ENCODE results near the gene CCDC57. TPM values are rescaled to one million over a fixed set of nuclear protein-coding genes. Genes with fewer than 3 reads are reported as not detected.

CCDC57 gene
- total RNA-seq, 1 donor from 2014 or later = 79.0 TPM

DNA sequence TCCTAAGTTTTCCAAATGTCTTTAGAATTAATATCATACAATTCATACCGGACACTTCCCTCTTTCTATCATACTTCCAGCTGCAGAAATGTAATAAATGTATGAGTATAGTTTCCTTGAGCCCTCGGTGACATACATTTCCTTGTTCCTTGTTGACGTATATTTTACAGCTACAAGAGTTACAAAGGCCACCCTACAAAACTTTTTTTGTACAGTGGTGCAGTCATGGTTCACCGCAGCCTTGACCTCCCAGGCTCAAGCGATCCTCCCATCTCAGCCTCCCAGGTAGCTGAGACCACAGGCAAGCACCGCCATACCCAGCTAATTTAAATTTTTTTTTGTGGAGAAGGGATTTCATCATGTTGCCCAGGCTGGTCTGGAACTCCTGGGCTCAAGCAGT lies 139.8 kb downstream of the CCDC57 start:
- DNase-seq (ENCODE audit: low spot score, unreplicated experiment) = no peak
- Mint-ChIP-seq H3K27ac (no peak overlapping the region), H3K36me3 (ENCODE audit: insufficient read depth) (no peaks in the 10 kb centered on the region), H3K4me1 (ENCODE audit: low read depth) (no peaks in the 10 kb centered on the region), H3K4me3 (ENCODE audit: low read depth) (no peak overlapping the region), H3K27me3 (peaks cover 20% of the 10 kb centered on the region), H3K9me3 (ENCODE audit: low read depth) (no peaks in the 10 kb centered on the region)
- TF ChIP-seq, protein P1, sequence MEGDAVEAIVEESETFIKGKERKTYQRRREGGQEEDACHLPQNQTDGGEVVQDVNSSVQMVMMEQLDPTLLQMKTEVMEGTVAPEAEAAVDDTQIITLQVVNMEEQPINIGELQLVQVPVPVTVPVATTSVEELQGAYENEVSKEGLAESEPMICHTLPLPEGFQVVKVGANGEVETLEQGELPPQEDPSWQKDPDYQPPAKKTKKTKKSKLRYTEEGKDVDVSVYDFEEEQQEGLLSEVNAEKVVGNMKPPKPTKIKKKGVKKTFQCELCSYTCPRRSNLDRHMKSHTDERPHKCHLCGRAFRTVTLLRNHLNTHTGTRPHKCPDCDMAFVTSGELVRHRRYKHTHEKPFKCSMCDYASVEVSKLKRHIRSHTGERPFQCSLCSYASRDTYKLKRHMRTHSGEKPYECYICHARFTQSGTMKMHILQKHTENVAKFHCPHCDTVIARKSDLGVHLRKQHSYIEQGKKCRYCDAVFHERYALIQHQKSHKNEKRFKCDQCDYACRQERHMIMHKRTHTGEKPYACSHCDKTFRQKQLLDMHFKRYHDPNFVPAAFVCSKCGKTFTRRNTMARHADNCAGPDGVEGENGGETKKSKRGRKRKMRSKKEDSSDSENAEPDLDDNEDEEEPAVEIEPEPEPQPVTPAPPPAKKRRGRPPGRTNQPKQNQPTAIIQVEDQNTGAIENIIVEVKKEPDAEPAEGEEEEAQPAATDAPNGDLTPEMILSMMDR (IDR thresholded peaks at IDR 0.05; ENCODE audit: unreplicated experiment) = no peak

DNA sequence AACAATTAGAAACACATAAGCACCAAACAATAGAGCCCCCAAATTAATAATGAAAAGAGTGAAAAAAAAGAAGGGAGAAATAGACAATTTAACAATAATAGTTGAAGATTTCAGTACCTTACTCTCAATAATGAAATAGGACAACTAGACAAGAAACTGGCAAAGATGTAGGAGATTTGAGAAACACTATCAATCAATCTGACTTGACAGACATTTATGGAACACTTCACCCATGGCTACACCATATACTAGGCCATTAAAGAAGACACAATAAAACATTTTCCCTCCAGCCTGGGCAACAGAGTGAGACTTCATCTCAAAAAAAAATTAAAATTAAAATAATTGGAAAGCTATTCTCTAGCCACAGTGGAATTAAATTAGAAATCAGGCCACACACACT lies 142.0 kb downstream of the CCDC57 start:
- H3K27ac Mint-ChIP-seq = no peak overlapping the region

DNA sequence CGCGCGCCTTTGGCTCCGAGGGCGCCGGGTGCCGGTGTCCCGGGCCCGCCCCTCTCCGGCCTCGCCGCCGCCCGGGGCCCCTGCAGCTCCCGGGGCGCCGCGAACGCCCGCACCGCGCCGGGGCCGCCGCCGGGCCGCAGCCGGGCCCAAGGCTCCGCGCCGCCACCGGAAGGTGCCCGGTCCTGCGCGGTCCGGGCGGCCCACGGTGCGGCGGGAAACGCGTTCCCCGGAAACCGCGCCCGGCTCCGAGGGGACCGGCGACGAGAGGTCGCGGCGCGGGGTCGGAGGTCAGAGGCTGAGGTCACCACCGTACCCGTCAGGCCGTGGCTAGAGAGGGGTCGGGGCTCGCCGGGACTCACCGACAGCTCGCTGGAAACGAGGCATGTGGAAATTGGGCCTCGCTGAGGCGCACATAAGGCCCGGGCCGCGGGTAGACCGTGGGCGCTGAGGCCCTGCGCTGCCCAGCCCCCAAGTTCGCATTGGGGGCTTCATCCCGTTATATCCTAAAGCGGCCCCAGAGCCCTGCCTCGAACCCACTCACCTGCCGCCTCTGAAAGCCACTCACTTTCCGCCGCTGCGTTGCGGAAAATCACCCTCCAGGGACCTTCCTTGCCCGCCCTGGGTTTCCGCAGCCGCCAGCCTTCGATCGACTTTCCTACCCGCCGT lies 146.9 kb downstream of the CCDC57 start, which contains the start of gene DUS1L:
Gene DUS1L (minus strand): TSS at position 167 of the 666 bp plus-strand sequence. CDS start 745 bp downstream, outside the sequence.
- Mint-ChIP-seq H3K4me1 (ENCODE audit: low read depth) (peaks cover 1% of the 10 kb centered on the region), H3K36me3 (ENCODE audit: insufficient read depth) (no peaks in the 10 kb centered on the region), H3K4me3 (ENCODE audit: low read depth) (peak within 1 kb of the TSS; percentile 76), H3K27me3 (peaks cover 4% of the 10 kb centered on the region), H3K9me3 (ENCODE audit: low read depth) (no peaks in the 10 kb centered on the region), H3K27ac (peak within 1 kb of the TSS; percentile 92)
- TF ChIP-seq, protein P1 (IDR thresholded peaks at IDR 0.05; ENCODE audit: unreplicated experiment) = no peak
- DNase-seq (ENCODE audit: low spot score, unreplicated experiment) = peak; percentile 40

More for the DNA sequence above, 142.0 kb downstream of the CCDC57 start:
- no peaks in the 10 kb centered on the region for H3K9me3 Mint-ChIP-seq (ENCODE audit: low read depth)
- H3K4me1 Mint-ChIP-seq (ENCODE audit: low read depth) = peaks cover 1% of the 10 kb centered on the region
- no peak for DNase-seq (ENCODE audit: low spot score, unreplicated experiment)
- H3K27me3 Mint-ChIP-seq = peaks cover 20% of the 10 kb centered on the region
- H3K36me3 Mint-ChIP-seq (ENCODE audit: insufficient read depth) = no peaks in the 10 kb centered on the region
- H3K4me3 Mint-ChIP-seq (ENCODE audit: low read depth) = no peak overlapping the region
- TF ChIP-seq, protein P1 (IDR thresholded peaks at IDR 0.05; ENCODE audit: unreplicated experiment) = no peak

DNA sequence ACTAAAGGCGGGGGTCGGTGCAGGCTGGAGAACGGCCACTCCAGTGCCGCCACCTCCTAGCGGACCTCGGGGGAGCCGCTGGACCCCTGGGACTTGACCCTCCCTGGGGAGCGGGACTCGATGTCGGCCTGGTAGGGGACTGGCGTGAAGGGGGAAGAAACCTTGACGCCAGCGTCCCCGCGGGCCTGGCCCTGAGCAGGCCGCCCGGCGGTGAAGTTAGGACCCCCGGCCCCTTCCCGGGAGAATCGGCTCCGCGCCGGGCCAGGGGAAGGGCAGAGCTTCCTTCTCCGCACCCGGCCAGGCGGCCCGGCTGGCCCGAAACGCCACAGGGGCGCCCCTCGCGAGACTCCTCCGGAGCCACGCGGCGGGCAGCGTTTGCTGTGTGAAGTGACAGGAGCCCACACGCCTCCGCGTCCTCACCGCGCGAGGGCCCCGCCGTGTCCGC lies 147.4 kb downstream of the CCDC57 start:
- H3K9me3 Mint-ChIP-seq (ENCODE audit: low read depth) = no peaks in the 10 kb centered on the region
- TF ChIP-seq, protein P1 (IDR thresholded peaks at IDR 0.05; ENCODE audit: unreplicated experiment) = no peak
- no peaks in the 10 kb centered on the region for H3K27me3 Mint-ChIP-seq
- peak overlapping the region; percentile 65 for H3K4me3 Mint-ChIP-seq (ENCODE audit: low read depth)
- peaks cover 1% of the 10 kb centered on the region for H3K4me1 Mint-ChIP-seq (ENCODE audit: low read depth)
- peaks cover under 1% of the 10 kb centered on the region for H3K36me3 Mint-ChIP-seq (ENCODE audit: insufficient read depth)
- H3K27ac Mint-ChIP-seq = no peak overlapping the region
- no peak for DNase-seq (ENCODE audit: low spot score, unreplicated experiment)

DNA sequence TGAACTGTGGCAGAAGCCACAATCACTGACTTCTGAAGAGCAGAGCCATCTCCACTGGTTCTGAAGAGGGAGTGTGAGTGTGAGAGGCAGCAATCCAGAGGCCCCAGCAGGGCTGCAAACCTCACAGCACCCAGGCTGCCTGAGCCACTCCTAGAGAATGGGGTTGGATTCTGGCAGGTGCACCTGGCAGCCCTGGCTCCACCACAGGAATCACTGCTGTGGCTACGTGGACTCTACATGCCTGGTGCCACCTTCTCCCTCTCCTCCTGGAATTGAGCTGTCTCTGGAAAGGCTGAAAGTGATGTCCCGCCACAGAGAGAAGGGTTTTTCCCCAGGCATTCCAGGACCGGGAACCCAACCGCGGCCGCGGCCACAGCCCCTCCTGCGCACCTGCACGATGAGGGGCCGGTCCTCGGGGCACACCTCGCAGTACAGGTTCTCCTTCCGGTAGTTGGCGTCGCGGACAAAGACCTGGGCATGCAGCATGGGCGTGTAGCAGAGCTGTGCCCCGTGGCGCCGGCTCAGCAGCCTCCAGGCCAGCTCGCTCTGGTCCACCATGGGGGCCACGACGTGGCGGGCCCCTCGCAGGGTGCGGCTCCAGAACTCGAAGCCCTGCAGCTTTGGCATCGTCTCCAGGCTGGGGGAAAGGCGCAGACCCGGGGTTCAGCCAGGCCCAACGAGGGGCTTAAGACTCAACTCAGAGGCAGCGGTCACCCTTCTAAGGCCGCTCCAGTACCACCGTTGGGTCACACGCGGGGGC lies 148.0 kb downstream of the CCDC57 start:
- Mint-ChIP-seq H3K9me3 (ENCODE audit: low read depth) (no peaks in the 10 kb centered on the region), H3K4me3 (ENCODE audit: low read depth) (peak overlapping the region; percentile 65), H3K4me1 (ENCODE audit: low read depth) (peaks cover 1% of the 10 kb centered on the region), H3K27ac (no peak overlapping the region), H3K27me3 (no peaks in the 10 kb centered on the region), H3K36me3 (ENCODE audit: insufficient read depth) (peaks cover 2% of the 10 kb centered on the region)
- DNase-seq (ENCODE audit: low spot score, unreplicated experiment) = no peak
- TF ChIP-seq, protein P1 (IDR thresholded peaks at IDR 0.05; ENCODE audit: unreplicated experiment) = no peak

Measured in progenitor cell of endocrine pancreas (in vitro differentiated cells).